K562 (cell line): ENCODE results near the gene CENPE. TPM values are rescaled to one million over a fixed set of nuclear protein-coding genes. Genes with fewer than 3 reads are reported as not detected.

Experiments
- ATAC-seq: fragments of 200-7000 bp; cut with Tn5 transposase; 3 replicates; pipeline ENCODE4 v1.9.1; 2020; ENCODE audit warnings: moderate library complexity
- BruUV-seq: library from RNA; stranded (reverse); fragments of 400-500 nt; replicated peaks from 2 replicates; lab custom pipeline; 2021; lab: Mats Ljungman, UMichigan
- CTCF ChIA-PET: fragments of 300-600 bp; formaldehyde crosslinking; extraction: SDS; loops from one replicate; lab custom pipeline; 2021; ENCODE audit warnings: low intra/inter-chr PET ratio; lab: Yijun Ruan, JAX
- POLR2A ChIA-PET: fragments of 300-600, 350-650 bp; sonication (Branson Sonifier 250); formaldehyde crosslinking; extraction: SDS; loops from one replicate; lab custom pipeline; 2021; ENCODE audit warnings: antibody characterized with exemption, inconsistent platforms; lab: Yijun Ruan, JAX
- DNase-seq, 4 experiments: peaks; one replicate each; pipeline versions ENCODE4 v3.0.0 to v3.0.0-alpha.2; 2011 to 2018; ENCODE audit warnings: low spot score in 3 of 4, mixed read lengths in 3 of 4; ENCODE audit errors: extremely low read depth in 1 of 4
- FAIRE-seq: peaks from 2 replicates; lab custom pipeline; 2011; peaks lifted over from hg19 to GRCh38; lab: Jason Lieb, UNC
- H2AFZ ChIP-seq: 2 replicates; pipeline ENCODE4 v1.6.0; 2011; ENCODE audit warnings: low read depth, low read length, control low read depth, inconsistent platforms
- H3K27ac ChIP-seq: fragments of 200-600 bp; 3 replicates; pipeline ENCODE4 v1.8.0; 2011; ENCODE audit warnings: low read depth, mild to moderate bottlenecking, control low read depth, inconsistent platforms, low read length, moderate library complexity, mixed read lengths; ENCODE audit errors: extremely low read depth
- H3K27me3 ChIP-seq, 2 experiments: fragments of 300-600 bp in 1 of 2; 2 replicates in 1 of 2; 3 replicates in 1 of 2; pipeline versions ENCODE4 v1.6.0 to v1.8.0; 2011; ENCODE audit warnings: inconsistent platforms in 2 of 2, low read length in 2 of 2, mild to moderate bottlenecking in 1 of 2, mixed read lengths in 1 of 2, moderate library complexity in 1 of 2; ENCODE audit not compliant: control insufficient read depth in 2 of 2, insufficient read depth in 2 of 2
- H3K36me3 ChIP-seq: fragments of 300-600 bp; 3 replicates; pipeline ENCODE4 v1.8.0; 2011; ENCODE audit warnings: mild to moderate bottlenecking, low read length, inconsistent platforms; ENCODE audit not compliant: control insufficient read depth, insufficient read depth
- H3K4me1 ChIP-seq, 2 experiments: fragments of 200-600 bp in 1 of 2; replicated peaks in 1 of 2; 2 replicates in 1 of 2; 3 replicates in 1 of 2; pipeline versions ENCODE4 v1.5.1 to v1.8.0; 2011; ENCODE audit warnings: inconsistent platforms in 2 of 2, low read length in 2 of 2, mild to moderate bottlenecking in 1 of 2, mixed read lengths in 1 of 2, moderate library complexity in 1 of 2; ENCODE audit not compliant: control insufficient read depth in 2 of 2, insufficient read depth in 2 of 2
- H3K4me2 ChIP-seq: 2 replicates; pipeline ENCODE4 v1.6.1; 2011; ENCODE audit warnings: low read length, control low read depth, inconsistent platforms, mixed read lengths; ENCODE audit not compliant: insufficient read depth
- H3K4me3 ChIP-seq: fragments of 200-600 bp; sonication (generic), shearing (Covaris generic); 2 replicates; pipeline ENCODE4 v1.5.1; 2016; ENCODE audit warnings: control low read depth, inconsistent platforms
- H3K79me2 ChIP-seq: fragments of 200-600 bp; 3 replicates; pipeline ENCODE4 v1.8.0; 2011; ENCODE audit warnings: low read length, inconsistent platforms; ENCODE audit not compliant: control insufficient read depth, insufficient read depth
- H3K9ac ChIP-seq, 2 experiments: 2 replicates each; pipeline versions ENCODE4 v1.6.0 to v1.6.1; 2011; ENCODE audit warnings: low read depth in 2 of 2, low read length in 2 of 2, control low read depth in 1 of 2, inconsistent platforms in 1 of 2, mild to moderate bottlenecking in 1 of 2, mixed read lengths in 1 of 2; ENCODE audit not compliant: insufficient read depth in 1 of 2
- H3K9me1 ChIP-seq: one replicate; pipeline ENCODE4 v1.6.0; 2011; ENCODE audit warnings: inconsistent platforms, mild to moderate bottlenecking, low read length, moderate library complexity; ENCODE audit not compliant: control insufficient read depth, insufficient read depth
- H3K9me3 ChIP-seq: replicated peaks from 2 replicates; pipeline ENCODE4 v1.5.1; 2011; ENCODE audit warnings: low read depth, low read length, inconsistent platforms; ENCODE audit not compliant: control insufficient read depth, insufficient read depth
- H4K20me1 ChIP-seq: replicated peaks from 2 replicates; pipeline ENCODE4 v1.6.1; 2011; ENCODE audit warnings: low read length, inconsistent platforms, mixed read lengths; ENCODE audit not compliant: control insufficient read depth, insufficient read depth
- BRCA1 ChIP-seq, 2 experiments: fragments of 450-650 bp in 1 of 2; sonication (generic) in 1 of 2; formaldehyde crosslinking in 1 of 2; IDR thresholded peaks; 2 replicates each; pipeline versions ENCODE4 v1.5.0 to v1.6.1; 2017 to 2020; ENCODE audit warnings: mild to moderate bottlenecking in 1 of 2, missing genetic modification reagents in 1 of 2
- BRF1 ChIP-seq: IDR thresholded peaks from 3 replicates; pipeline ENCODE4 v1.6.1; 2011; ENCODE audit warnings: borderline replicate concordance, mild to moderate bottlenecking; ENCODE audit not compliant: insufficient read length; ENCODE audit errors: extremely low read depth
- CREBBP ChIP-seq: IDR thresholded peaks from one replicate; pipeline ENCODE4 v1.6.1; 2012; ENCODE audit warnings: low read depth, mild to moderate bottlenecking, control low read depth, inconsistent platforms, low read length
- ELF1 ChIP-seq: fragments of 200-800 bp; sonication (Bioruptor generic); IDR thresholded peaks from 2 replicates; pipeline ENCODE4 v1.6.1; 2016; ENCODE audit warnings: missing genetic modification characterization, missing compliant biosample characterization
- FOS ChIP-seq: IDR thresholded peaks from 3 replicates; pipeline ENCODE4 v1.6.1; 2011; ENCODE audit not compliant: insufficient read length; ENCODE audit errors: extremely low read depth
- GTF3C2 ChIP-seq: IDR thresholded peaks from 3 replicates; pipeline ENCODE4 v1.6.1; 2011; ENCODE audit warnings: borderline replicate concordance, mild to moderate bottlenecking, moderate library complexity; ENCODE audit not compliant: insufficient read length; ENCODE audit errors: extremely low read depth
- HDAC6 ChIP-seq: IDR thresholded peaks from 2 replicates; pipeline ENCODE4 v1.6.1; 2012; ENCODE audit warnings: low read depth, mild to moderate bottlenecking, control low read depth, inconsistent platforms, low read length, moderate library complexity
- MBD2 ChIP-seq: sonication (generic); IDR thresholded peaks from 2 replicates; pipeline ENCODE4 v1.6.1; 2016; ENCODE audit warnings: low read depth, borderline replicate concordance
- MYBL2 ChIP-seq, 2 experiments: fragments of 450-650 bp in 1 of 2; sonication (generic) in 1 of 2; formaldehyde crosslinking in 1 of 2; IDR thresholded peaks; 2 replicates each; pipeline versions ENCODE4 v1.6.1 to v1.8.1; 2017 to 2022; ENCODE audit warnings: borderline replicate concordance in 1 of 2, inconsistent platforms in 1 of 2, low read depth in 1 of 2, mild to moderate bottlenecking in 1 of 2, missing genetic modification reagents in 1 of 2, moderate library complexity in 1 of 2
- SMARCB1 ChIP-seq: IDR thresholded peaks from 2 replicates; pipeline ENCODE4 v1.6.1; 2011; ENCODE audit warnings: improper control_type of control experiment, low read depth; ENCODE audit not compliant: insufficient read length
- TBL1XR1 ChIP-seq, 2 experiments: IDR thresholded peaks; 2 replicates each; pipeline ENCODE4 v1.6.1; 2012; ENCODE audit warnings: improper control_type of control experiment in 2 of 2, low read length in 2 of 2, mild to moderate bottlenecking in 1 of 2
- TSC22D4 ChIP-seq: fragments of 450-650 bp; IDR thresholded peaks from 2 replicates; pipeline ENCODE4 v1.6.1; 2016; ENCODE audit warnings: missing genetic modification characterization, missing biosample characterization, control low read depth
- ZBED1 ChIP-seq: IDR thresholded peaks from 2 replicates; pipeline ENCODE4 v1.6.1; 2014
- ZKSCAN3 ChIP-seq: fragments of 250-450 bp; sonication (Bioruptor Pico); IDR thresholded peaks from 2 replicates; pipeline ENCODE4 v1.4.0; 2020
- ZSCAN32 ChIP-seq: fragments of 450-650 bp; formaldehyde crosslinking; IDR thresholded peaks from 2 replicates; pipeline ENCODE4 v1.4.0; 2020; ENCODE audit warnings: mild to moderate bottlenecking, moderate library complexity
- whole genome bisulfite sequencing: fragments of 100-300 bp; shearing (Covaris generic); methylation state at CpG from one replicate; pipeline ENCODE4 v1.1.6; 2016; ENCODE audit warnings: low coverage, mixed read lengths; ENCODE audit not compliant: insufficient coverage; ENCODE audit errors: missing lambda C conversion rate; 5-methylcytosine and 5-hydroxymethylcytosine counted together
- in situ Hi-C: fragments of 300-500 bp; cut with MboI; formaldehyde crosslinking; loops from 4 replicates; pipeline ENCODE4 v1.15.0; 2018; ENCODE audit warnings: inconsistent platforms, mixed read lengths
- intact Hi-C: fragments of 100-400 bp; cut with micrococcal nuclease; formaldehyde crosslinking; loops from 2 replicates; pipeline ENCODE4 v1.14.2; 2022
- polyA plus RNA-seq, 8 experiments: library from polyadenylated mRNA; depleted of rRNA in 4 of 8; stranded (reverse) in 5 of 8; unstranded in 3 of 8; fragments of >200 nt; fragmentation: Nextera tagmentation in 2 of 8; fragmentation: Illumina TruSeq in 1 of 8; extraction: Ambion mirVana in 2 of 8; extraction: Trizol in 1 of 8; gene quantifications; 2 replicates each; pipeline versions ENCODE4 v1.2.1 to v1.2.3, GENCODE V29; 2011 to 2014; ENCODE audit warnings: inconsistent platforms in 1 of 8, missing spikeins in 1 of 8
- total RNA-seq, 7 experiments: library from RNA; depleted of rRNA in 6 of 7; stranded (reverse); fragments of >200 nt in 6 of 7; fragmentation: Illumina TruSeq in 2 of 7; extraction: Trizol in 2 of 7; gene quantifications; 2 replicates each; pipeline versions ENCODE4 v1.2.1 to v1.2.3, GENCODE V29; 2011 to 2021; ENCODE audit warnings: low replicate concordance in 1 of 7
- TF ChIP-seq, protein P1 (sequence below): fragments of 200-800 bp; sonication (Bioruptor generic); IDR thresholded peaks from 2 replicates; pipeline ENCODE4 v1.6.1; 2017; ENCODE audit warnings: missing genetic modification characterization, missing compliant biosample characterization

The CENPE gene
- total and polyA plus RNA-seq, 9 of the 15 experiments (the other 6 are each of a cell fraction or from before 2014, with no cell fraction given): 9.9 to 53.2 (median 27.4) TPM

GRCh38 chr4:103126126-103126525, 72.0 kb downstream of the CENPE start:
- FAIRE-seq (no peak), DNase-seq (no peak), ATAC-seq (no peak)
- no TSS peak for BruUV-seq
- Histone ChIP-seq H2AFZ (no peak overlapping the region), H3K27ac (no peak overlapping the region), H3K9me1 (no peaks in the 10 kb centered on the region), H3K4me3 (no peak overlapping the region), H3K27me3 (no peaks in the 10 kb centered on the region), H3K36me3 (peaks cover 37% of the 10 kb centered on the region; the same call in 2 of the 3 replicates), H3K9me3 (no peaks in the 10 kb centered on the region), H3K4me2 (no peak overlapping the region), H4K20me1 (no peaks in the 10 kb centered on the region), H3K9ac (no peak overlapping the region), H3K79me2 (no peaks in the 10 kb centered on the region), H3K4me1 (no peaks in the 10 kb centered on the region)
- CTCF ChIA-PET: no interaction called here
- POLR2A ChIA-PET: no interaction called here
- in situ Hi-C loops (no loop called here), intact Hi-C loops (no loop called here)
- WGBS: 89% methylated on average over 3 of the region's 3 CpGs
- TF ChIP-seq TSC22D4 (tag): no peak
- no peak for TF ChIP-seq MBD2
- no peak for TF ChIP-seq BRCA1 (IDR thresholded peaks at IDR 0.05)
- no peak for TF ChIP-seq BRCA1 (CRISPR knock-in tag; IDR thresholded peaks at IDR 0.05)
- TF ChIP-seq GTF3C2: no peak
- no peak for TF ChIP-seq FOS
- no peak for TF ChIP-seq ELF1 (tag)
- no peak for TF ChIP-seq ZKSCAN3 (CRISPR knock-in tag)
- TF ChIP-seq SMARCB1: no peak
- TF ChIP-seq BRF1: no peak
- no peak for TF ChIP-seq HDAC6
- TF ChIP-seq, protein P1, sequence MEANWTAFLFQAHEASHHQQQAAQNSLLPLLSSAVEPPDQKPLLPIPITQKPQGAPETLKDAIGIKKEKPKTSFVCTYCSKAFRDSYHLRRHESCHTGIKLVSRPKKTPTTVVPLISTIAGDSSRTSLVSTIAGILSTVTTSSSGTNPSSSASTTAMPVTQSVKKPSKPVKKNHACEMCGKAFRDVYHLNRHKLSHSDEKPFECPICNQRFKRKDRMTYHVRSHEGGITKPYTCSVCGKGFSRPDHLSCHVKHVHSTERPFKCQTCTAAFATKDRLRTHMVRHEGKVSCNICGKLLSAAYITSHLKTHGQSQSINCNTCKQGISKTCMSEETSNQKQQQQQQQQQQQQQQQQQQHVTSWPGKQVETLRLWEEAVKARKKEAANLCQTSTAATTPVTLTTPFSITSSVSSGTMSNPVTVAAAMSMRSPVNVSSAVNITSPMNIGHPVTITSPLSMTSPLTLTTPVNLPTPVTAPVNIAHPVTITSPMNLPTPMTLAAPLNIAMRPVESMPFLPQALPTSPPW (CRISPR knock-in tag): no peak
- TF ChIP-seq ZBED1: no peak
- no peak for TF ChIP-seq CREBBP
- TF ChIP-seq MYBL2 (IDR thresholded peaks at IDR 0.05; ENCODE audit: low read depth): no peak
- TF ChIP-seq MYBL2 (CRISPR knock-in tag; IDR thresholded peaks at IDR 0.05; ENCODE audit: borderline replicate concordance): no peak
- no peak for TF ChIP-seq TBL1XR1 (IDR thresholded peaks at IDR 0.05; ENCODE audit: low read length in 2 of 2)
- no peak for TF ChIP-seq ZSCAN32 (CRISPR knock-in tag)
